ENCODE measurements around the gene SLC25A47. TPM values are rescaled to one million over a fixed set of nuclear protein-coding genes. Genes with fewer than 3 reads are reported as not detected.
"Not testable (repeated sequence)": the region's sequence is repeated elsewhere in the genome, so short reads cannot be mapped to it uniquely, and the experiment has no call there.

Gene SLC25A47
- total and polyA plus RNA-seq, 4 donors: 0.02 to 0.12 (median 0.06) TPM; not detected in 1

- Histone ChIP-seq H3K27ac (ENCODE audit: low read depth in 1 of 2, low read length in 1 of 2) (peak overlapping the region in 1 of 2 donors; percentile 69), H3K36me3 (ENCODE audit: control insufficient read depth in 4 of 4, insufficient read depth in 4 of 4, low read length in 4 of 4) (peaks cover 0 to 10% (median 6%) of the 10 kb centered on the region in 4 donors), H3K4me1 (ENCODE audit: control insufficient read depth in 5 of 5, insufficient read depth in 5 of 5, low read length in 5 of 5) (peaks cover 0 to 15% (median 12%) of the 10 kb centered on the region in 5 donors), H3K4me3 (no peak overlapping the region), H3K9me3 (ENCODE audit: control insufficient read depth in 4 of 4, insufficient read depth in 3 of 4, low read length in 3 of 4) (no peaks in the 10 kb centered on the region), H3K27me3 (ENCODE audit: control insufficient read depth in 3 of 3, insufficient read depth in 3 of 3, low read length in 2 of 3) (no peaks in the 10 kb centered on the region), H3K9ac (ENCODE audit: insufficient read depth in 1 of 2, low read length in 2 of 2) (no peak overlapping the region)
- no peak for TF ChIP-seq CTCF (IDR thresholded peaks at IDR 0.05; ENCODE audit: control extremely low read depth, extremely low read depth)
- DNase-seq: peak in 2 of 3 donors; percentile 46 to 60
- WGBS, 2 donors: 66 to 74% methylated on average over 11 of the region's 11 CpGs
- no peak for ATAC-seq (ENCODE audit: insufficient read depth, low FRiP score)
Measured at GRCh38 chr14:100281286-100282082, 41.7 kb upstream of the SLC25A47 start.

- Histone ChIP-seq H3K9me3 (ENCODE audit: control insufficient read depth in 4 of 4, insufficient read depth in 3 of 4, low read length in 3 of 4) (no peaks in the 10 kb centered on the region), H3K36me3 (ENCODE audit: control insufficient read depth in 4 of 4, insufficient read depth in 4 of 4, low read length in 4 of 4) (peaks cover 0 to 8% (median 5%) of the 10 kb centered on the region in 4 donors), H3K4me1 (ENCODE audit: control insufficient read depth in 5 of 5, insufficient read depth in 5 of 5, low read length in 5 of 5) (peaks cover 0 to 17% (median 10%) of the 10 kb centered on the region in 5 donors), H3K9ac (ENCODE audit: insufficient read depth in 1 of 2, low read length in 2 of 2) (no peak overlapping the region), H3K27ac (ENCODE audit: low read depth in 1 of 2, low read length in 1 of 2) (peak overlapping the region in 1 of 2 donors; percentile 8), H3K4me3 (no peak overlapping the region), H3K27me3 (ENCODE audit: control insufficient read depth in 3 of 3, insufficient read depth in 3 of 3, low read length in 2 of 3) (no peaks in the 10 kb centered on the region)
- TF ChIP-seq CTCF (IDR thresholded peaks at IDR 0.05; ENCODE audit: control extremely low read depth, extremely low read depth): no peak
- DNase-seq (no peak), ATAC-seq (ENCODE audit: insufficient read depth, low FRiP score) (no peak)
- 85 to 92% methylated on average over 7 of the region's 7 CpGs for WGBS, 2 donors
Measured at GRCh38 chr14:100282083-100282350, 41.1 kb upstream of the SLC25A47 start.

- Histone ChIP-seq H3K27ac (ENCODE audit: low read depth in 1 of 2, low read length in 1 of 2) (peak overlapping the region in 1 of 2 donors; percentile 61), H3K9me3 (ENCODE audit: control insufficient read depth in 4 of 4, insufficient read depth in 3 of 4, low read length in 3 of 4) (no peaks in the 10 kb centered on the region), H3K9ac (ENCODE audit: insufficient read depth in 1 of 2, low read length in 2 of 2) (no peak overlapping the region), H3K4me1 (ENCODE audit: control insufficient read depth in 5 of 5, insufficient read depth in 5 of 5, low read length in 5 of 5) (peaks cover 0 to 17% (median 7%) of the 10 kb centered on the region in 5 donors), H3K27me3 (ENCODE audit: control insufficient read depth in 3 of 3, insufficient read depth in 3 of 3, low read length in 2 of 3) (no peaks in the 10 kb centered on the region), H3K36me3 (ENCODE audit: control insufficient read depth in 4 of 4, insufficient read depth in 4 of 4, low read length in 4 of 4) (peaks cover 0 to 6% (median under 1%) of the 10 kb centered on the region in 4 donors), H3K4me3 (no peak overlapping the region)
- ATAC-seq (ENCODE audit: insufficient read depth, low FRiP score) (no peak), DNase-seq (no peak)
- no peak for TF ChIP-seq CTCF (IDR thresholded peaks at IDR 0.05; ENCODE audit: control extremely low read depth, extremely low read depth)
- 73 to 86% methylated on average over 9 of the region's 9 CpGs for WGBS, 2 donors
Measured at GRCh38 chr14:100282766-100283419, 40.2 kb upstream of the SLC25A47 start.

- Histone ChIP-seq H3K4me1 (ENCODE audit: control insufficient read depth in 5 of 5, insufficient read depth in 5 of 5, low read length in 5 of 5) (peaks cover 0 to 17% (median 7%) of the 10 kb centered on the region in 5 donors), H3K27ac (ENCODE audit: low read depth in 1 of 2, low read length in 1 of 2) (peak overlapping the region in 1 of 2 donors; percentile 61)
- H3K9ac ChIP-seq (ENCODE audit: insufficient read depth in 1 of 2, low read length in 2 of 2); H3K36me3 ChIP-seq (ENCODE audit: control insufficient read depth in 4 of 4, insufficient read depth in 4 of 4, low read length in 4 of 4); DNase-seq; H3K9me3 ChIP-seq (ENCODE audit: control insufficient read depth in 4 of 4, insufficient read depth in 3 of 4, low read length in 3 of 4); ATAC-seq (ENCODE audit: insufficient read depth, low FRiP score); H3K4me3 ChIP-seq; H3K27me3 ChIP-seq (ENCODE audit: control insufficient read depth in 3 of 3, insufficient read depth in 3 of 3, low read length in 2 of 3): not testable (repeated sequence)
- WGBS, 2 donors: 91 to 92% methylated on average over 9 of the region's 9 CpGs
Measured at GRCh38 chr14:100283436-100283835, 39.7 kb upstream of the SLC25A47 start.
